WTC11 (cell line): Measurements from ENCODE around the gene ZNF892. TPM values are rescaled to one million over a fixed set of nuclear protein-coding genes. Genes with fewer than 3 reads are reported as not detected.

Experiments used
- CREM ChIP-seq: sonication (generic); formaldehyde crosslinking; IDR thresholded peaks from 2 replicates; pipeline ENCODE4 v1.8.1; 2022; ENCODE audit warnings: mild to moderate bottlenecking, missing genetic modification reagents, moderate library complexity
- GABPB1 ChIP-seq: sonication (generic); formaldehyde crosslinking; IDR thresholded peaks from 2 replicates; pipeline ENCODE4 v1.8.1; 2023; ENCODE audit warnings: mild to moderate bottlenecking, missing genetic modification reagents
- GRHL2 ChIP-seq: fragments of 250-450 bp; sonication (Bioruptor Pico); IDR thresholded peaks from 2 replicates; pipeline ENCODE4 v1.8.0; 2022; ENCODE audit warnings: mild to moderate bottlenecking, moderate library complexity; ENCODE audit not compliant: insufficient replicate concordance, severe bottlenecking
- IRF2 ChIP-seq: sonication (generic); formaldehyde crosslinking; IDR thresholded peaks from 2 replicates; pipeline ENCODE4 v1.8.0; 2022; ENCODE audit warnings: low read depth, missing genetic modification reagents, borderline replicate concordance
- MYBL2 ChIP-seq: sonication (generic); formaldehyde crosslinking; IDR thresholded peaks from 2 replicates; pipeline ENCODE4 v1.8.1; 2023; ENCODE audit warnings: mild to moderate bottlenecking, moderate library complexity, missing genetic modification reagents
- NFATC4 ChIP-seq: fragments of 250-450 bp; sonication (Bioruptor Pico); IDR thresholded peaks from 2 replicates; pipeline ENCODE4 v1.9.0; 2021; ENCODE audit warnings: mild to moderate bottlenecking
- NFE2L1 ChIP-seq: sonication (generic); formaldehyde crosslinking; IDR thresholded peaks from 2 replicates; pipeline ENCODE4 v1.8.1; 2023; ENCODE audit warnings: missing genetic modification reagents
- RELA ChIP-seq: sonication (generic); formaldehyde crosslinking; IDR thresholded peaks from 2 replicates; pipeline ENCODE4 v1.8.1; 2022; ENCODE audit warnings: missing genetic modification reagents, mild to moderate bottlenecking, borderline replicate concordance
- SMAD3 ChIP-seq: sonication (generic); formaldehyde crosslinking; IDR thresholded peaks from 2 replicates; pipeline ENCODE4 v1.8.0; 2022; ENCODE audit warnings: missing genetic modification reagents, mild to moderate bottlenecking, borderline replicate concordance
- SP1 ChIP-seq: sonication (generic); formaldehyde crosslinking; conservative IDR thresholded peaks from 2 replicates; pipeline ENCODE4 v1.8.1; 2022; ENCODE audit warnings: missing genetic modification reagents
- ZNF219 ChIP-seq: sonication (generic); formaldehyde crosslinking; IDR thresholded peaks from 2 replicates; pipeline ENCODE4 v1.8.0; 2023; ENCODE audit warnings: missing genetic modification reagents, mild to moderate bottlenecking, borderline replicate concordance
- total RNA-seq: library from RNA; stranded (reverse); gene quantifications from 3 replicates; pipeline ENCODE4 v1.2.3, GENCODE V29; 2021
- TF ChIP-seq, protein P1 (sequence below): fragments of 250-450 bp; sonication (Bioruptor Pico); conservative IDR thresholded peaks from 2 replicates; pipeline ENCODE4 v1.9.0; 2021; ENCODE audit warnings: mild to moderate bottlenecking
- TF ChIP-seq, protein P2 (sequence below): sonication (generic); formaldehyde crosslinking; IDR thresholded peaks from 2 replicates; pipeline ENCODE4 v1.8.0; 2022; ENCODE audit warnings: mild to moderate bottlenecking, missing genetic modification reagents
- TF ChIP-seq, protein P3 (sequence below): fragments of 200-600 bp; IDR thresholded peaks from 2 replicates; pipeline ENCODE4 v1.8.0; 2022; ENCODE audit warnings: antibody characterized with exemption
- TF ChIP-seq, protein P4 (sequence below): sonication (generic); formaldehyde crosslinking; IDR thresholded peaks from 2 replicates; pipeline ENCODE4 v1.8.1; 2023; ENCODE audit warnings: mild to moderate bottlenecking, missing genetic modification reagents
- TF ChIP-seq, protein P5 (sequence below): sonication (generic); formaldehyde crosslinking; conservative IDR thresholded peaks from 2 replicates; pipeline ENCODE4 v1.8.1; 2022; ENCODE audit warnings: mild to moderate bottlenecking, missing genetic modification reagents
- TF ChIP-seq, protein P6 (sequence below): sonication (generic); formaldehyde crosslinking; IDR thresholded peaks from 2 replicates; pipeline ENCODE4 v1.8.0; 2022; ENCODE audit warnings: missing genetic modification reagents
- TF ChIP-seq, protein P7 (sequence below): sonication (generic); formaldehyde crosslinking; IDR thresholded peaks from 2 replicates; pipeline ENCODE4 v1.8.1; 2023; ENCODE audit warnings: mild to moderate bottlenecking, missing genetic modification reagents
- TF ChIP-seq, protein P8 (sequence below): sonication (generic); formaldehyde crosslinking; IDR thresholded peaks from 2 replicates; pipeline ENCODE4 v1.8.0; 2023; ENCODE audit warnings: missing genetic modification reagents
- TF ChIP-seq, protein P9 (sequence below): sonication (generic); formaldehyde crosslinking; IDR thresholded peaks from 2 replicates; pipeline ENCODE4 v1.8.1; 2022; ENCODE audit warnings: mild to moderate bottlenecking, missing genetic modification reagents, moderate library complexity, borderline replicate concordance
- TF ChIP-seq, protein P10 (sequence below): fragments of 250-450 bp; sonication (Bioruptor Pico); IDR thresholded peaks from 2 replicates; pipeline ENCODE4 v1.9.0; 2021; ENCODE audit warnings: moderate library complexity, mild to moderate bottlenecking, inconsistent platforms, borderline replicate concordance

The ZNF892 gene
- total RNA-seq, 1 experiment from 2014 or later: 9.4 TPM

DNA sequence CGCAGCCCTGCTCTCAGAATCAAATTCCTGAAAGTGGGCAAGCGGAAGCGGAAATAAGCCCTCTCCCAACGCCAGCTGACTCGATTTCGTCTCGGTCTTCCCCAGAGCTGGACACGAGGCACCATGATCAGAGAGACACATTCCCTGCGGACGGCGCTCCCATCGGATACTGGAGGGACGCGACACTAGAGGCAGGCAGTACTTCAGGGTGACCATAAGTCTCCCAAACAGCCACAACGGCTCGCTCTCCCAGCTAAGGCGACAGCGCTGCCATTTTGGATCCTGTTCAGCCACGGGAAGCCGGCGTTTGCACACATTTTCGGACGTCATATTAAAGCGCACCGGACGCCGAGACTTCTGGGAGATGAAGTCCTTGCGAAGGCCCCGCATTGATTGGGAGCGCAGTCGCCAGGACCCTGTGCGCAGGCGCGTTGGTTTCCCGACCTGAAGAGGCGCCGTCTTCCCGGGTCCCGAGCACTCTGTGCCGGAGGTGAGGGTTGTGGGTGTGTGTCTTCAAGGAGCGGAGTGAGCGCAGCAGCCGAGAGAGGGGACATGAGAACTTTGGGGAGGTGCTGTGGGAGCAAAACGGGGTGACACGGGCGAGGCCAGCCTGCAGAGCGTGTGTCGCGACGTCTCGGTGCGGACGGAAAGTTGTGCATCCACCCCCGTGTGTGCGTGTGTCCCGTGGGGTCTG is 41.8 kb upstream of the ZNF892 start, which contains the start of gene ZNF2 (continued):
- TF ChIP-seq, protein P1, sequence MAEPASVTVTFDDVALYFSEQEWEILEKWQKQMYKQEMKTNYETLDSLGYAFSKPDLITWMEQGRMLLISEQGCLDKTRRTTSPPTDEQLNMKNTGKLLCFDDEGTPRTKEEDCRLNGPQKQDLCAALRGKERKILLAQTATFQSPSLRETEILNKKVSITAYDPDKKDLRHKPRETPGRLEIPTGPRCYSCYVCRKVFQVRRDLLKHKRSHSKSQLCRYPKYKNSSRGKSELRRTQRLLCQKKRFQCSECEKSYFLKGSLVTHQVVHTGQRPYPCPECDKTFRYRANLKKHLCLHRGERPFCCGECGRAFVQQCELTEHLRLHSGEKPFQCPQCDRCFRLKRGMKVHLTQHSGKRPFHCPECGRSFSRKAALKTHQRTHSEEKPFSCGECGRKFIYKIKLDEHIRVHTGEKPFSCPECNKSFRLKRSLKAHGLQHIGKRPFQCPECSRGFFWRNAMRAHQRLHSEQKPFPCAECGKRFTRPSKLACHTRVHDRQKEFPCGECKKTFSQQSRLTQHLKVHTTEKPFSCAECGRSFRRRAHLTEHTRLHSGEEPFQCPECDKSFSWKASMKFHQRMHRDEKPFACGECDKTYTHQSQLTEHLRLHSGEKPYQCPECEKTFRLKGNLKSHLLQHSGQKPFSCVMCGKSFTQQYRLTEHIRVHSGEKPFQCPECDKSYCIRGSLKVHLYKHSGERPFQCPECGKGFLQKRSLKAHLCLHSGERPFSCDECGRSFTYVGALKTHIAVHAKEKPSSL (CRISPR knock-in tag): no peak
- no peak for TF ChIP-seq NFATC4 (CRISPR knock-in tag)
- TF ChIP-seq MYBL2 (CRISPR knock-in tag): no peak
- TF ChIP-seq SMAD3 (CRISPR knock-in tag): 0 out of 2 replicates have a peak, but pooled peaks have one; percentile 79
- TF ChIP-seq NFE2L1 (CRISPR knock-in tag): 0 out of 2 replicates have a peak, but pooled peaks have one; percentile 12
- TF ChIP-seq, protein P2, sequence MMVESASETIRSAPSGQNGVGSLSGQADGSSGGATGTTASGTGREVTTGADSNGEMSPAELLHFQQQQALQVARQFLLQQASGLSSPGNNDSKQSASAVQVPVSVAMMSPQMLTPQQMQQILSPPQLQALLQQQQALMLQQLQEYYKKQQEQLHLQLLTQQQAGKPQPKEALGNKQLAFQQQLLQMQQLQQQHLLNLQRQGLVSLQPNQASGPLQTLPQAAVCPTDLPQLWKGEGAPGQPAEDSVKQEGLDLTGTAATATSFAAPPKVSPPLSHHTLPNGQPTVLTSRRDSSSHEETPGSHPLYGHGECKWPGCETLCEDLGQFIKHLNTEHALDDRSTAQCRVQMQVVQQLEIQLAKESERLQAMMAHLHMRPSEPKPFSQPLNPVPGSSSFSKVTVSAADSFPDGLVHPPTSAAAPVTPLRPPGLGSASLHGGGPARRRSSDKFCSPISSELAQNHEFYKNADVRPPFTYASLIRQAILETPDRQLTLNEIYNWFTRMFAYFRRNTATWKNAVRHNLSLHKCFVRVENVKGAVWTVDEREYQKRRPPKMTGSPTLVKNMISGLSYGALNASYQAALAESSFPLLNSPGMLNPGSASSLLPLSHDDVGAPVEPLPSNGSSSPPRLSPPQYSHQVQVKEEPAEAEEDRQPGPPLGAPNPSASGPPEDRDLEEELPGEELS (CRISPR knock-in tag): no peak
- TF ChIP-seq IRF2: no peak
- no peak for TF ChIP-seq ZNF219
- TF ChIP-seq, protein P3, sequence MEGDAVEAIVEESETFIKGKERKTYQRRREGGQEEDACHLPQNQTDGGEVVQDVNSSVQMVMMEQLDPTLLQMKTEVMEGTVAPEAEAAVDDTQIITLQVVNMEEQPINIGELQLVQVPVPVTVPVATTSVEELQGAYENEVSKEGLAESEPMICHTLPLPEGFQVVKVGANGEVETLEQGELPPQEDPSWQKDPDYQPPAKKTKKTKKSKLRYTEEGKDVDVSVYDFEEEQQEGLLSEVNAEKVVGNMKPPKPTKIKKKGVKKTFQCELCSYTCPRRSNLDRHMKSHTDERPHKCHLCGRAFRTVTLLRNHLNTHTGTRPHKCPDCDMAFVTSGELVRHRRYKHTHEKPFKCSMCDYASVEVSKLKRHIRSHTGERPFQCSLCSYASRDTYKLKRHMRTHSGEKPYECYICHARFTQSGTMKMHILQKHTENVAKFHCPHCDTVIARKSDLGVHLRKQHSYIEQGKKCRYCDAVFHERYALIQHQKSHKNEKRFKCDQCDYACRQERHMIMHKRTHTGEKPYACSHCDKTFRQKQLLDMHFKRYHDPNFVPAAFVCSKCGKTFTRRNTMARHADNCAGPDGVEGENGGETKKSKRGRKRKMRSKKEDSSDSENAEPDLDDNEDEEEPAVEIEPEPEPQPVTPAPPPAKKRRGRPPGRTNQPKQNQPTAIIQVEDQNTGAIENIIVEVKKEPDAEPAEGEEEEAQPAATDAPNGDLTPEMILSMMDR: no peak
- TF ChIP-seq, protein P4, sequence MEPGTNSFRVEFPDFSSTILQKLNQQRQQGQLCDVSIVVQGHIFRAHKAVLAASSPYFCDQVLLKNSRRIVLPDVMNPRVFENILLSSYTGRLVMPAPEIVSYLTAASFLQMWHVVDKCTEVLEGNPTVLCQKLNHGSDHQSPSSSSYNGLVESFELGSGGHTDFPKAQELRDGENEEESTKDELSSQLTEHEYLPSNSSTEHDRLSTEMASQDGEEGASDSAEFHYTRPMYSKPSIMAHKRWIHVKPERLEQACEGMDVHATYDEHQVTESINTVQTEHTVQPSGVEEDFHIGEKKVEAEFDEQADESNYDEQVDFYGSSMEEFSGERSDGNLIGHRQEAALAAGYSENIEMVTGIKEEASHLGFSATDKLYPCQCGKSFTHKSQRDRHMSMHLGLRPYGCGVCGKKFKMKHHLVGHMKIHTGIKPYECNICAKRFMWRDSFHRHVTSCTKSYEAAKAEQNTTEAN (CRISPR knock-in tag): no peak; the same call in 1 of the 2 replicates
- TF ChIP-seq, protein P5, sequence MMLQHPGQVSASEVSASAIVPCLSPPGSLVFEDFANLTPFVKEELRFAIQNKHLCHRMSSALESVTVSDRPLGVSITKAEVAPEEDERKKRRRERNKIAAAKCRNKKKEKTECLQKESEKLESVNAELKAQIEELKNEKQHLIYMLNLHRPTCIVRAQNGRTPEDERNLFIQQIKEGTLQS (CRISPR knock-in tag): no peak
- TF ChIP-seq SP1 (CRISPR knock-in tag): peak; percentile 56; the same call in 1 of the 2 replicates
- TF ChIP-seq, protein P6, sequence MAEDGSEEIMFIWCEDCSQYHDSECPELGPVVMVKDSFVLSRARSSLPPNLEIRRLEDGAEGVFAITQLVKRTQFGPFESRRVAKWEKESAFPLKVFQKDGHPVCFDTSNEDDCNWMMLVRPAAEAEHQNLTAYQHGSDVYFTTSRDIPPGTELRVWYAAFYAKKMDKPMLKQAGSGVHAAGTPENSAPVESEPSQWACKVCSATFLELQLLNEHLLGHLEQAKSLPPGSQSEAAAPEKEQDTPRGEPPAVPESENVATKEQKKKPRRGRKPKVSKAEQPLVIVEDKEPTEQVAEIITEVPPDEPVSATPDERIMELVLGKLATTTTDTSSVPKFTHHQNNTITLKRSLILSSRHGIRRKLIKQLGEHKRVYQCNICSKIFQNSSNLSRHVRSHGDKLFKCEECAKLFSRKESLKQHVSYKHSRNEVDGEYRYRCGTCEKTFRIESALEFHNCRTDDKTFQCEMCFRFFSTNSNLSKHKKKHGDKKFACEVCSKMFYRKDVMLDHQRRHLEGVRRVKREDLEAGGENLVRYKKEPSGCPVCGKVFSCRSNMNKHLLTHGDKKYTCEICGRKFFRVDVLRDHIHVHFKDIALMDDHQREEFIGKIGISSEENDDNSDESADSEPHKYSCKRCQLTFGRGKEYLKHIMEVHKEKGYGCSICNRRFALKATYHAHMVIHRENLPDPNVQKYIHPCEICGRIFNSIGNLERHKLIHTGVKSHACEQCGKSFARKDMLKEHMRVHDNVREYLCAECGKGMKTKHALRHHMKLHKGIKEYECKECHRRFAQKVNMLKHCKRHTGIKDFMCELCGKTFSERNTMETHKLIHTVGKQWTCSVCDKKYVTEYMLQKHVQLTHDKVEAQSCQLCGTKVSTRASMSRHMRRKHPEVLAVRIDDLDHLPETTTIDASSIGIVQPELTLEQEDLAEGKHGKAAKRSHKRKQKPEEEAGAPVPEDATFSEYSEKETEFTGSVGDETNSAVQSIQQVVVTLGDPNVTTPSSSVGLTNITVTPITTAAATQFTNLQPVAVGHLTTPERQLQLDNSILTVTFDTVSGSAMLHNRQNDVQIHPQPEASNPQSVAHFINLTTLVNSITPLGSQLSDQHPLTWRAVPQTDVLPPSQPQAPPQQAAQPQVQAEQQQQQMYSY (CRISPR knock-in tag): no peak
- TF ChIP-seq, protein P7, sequence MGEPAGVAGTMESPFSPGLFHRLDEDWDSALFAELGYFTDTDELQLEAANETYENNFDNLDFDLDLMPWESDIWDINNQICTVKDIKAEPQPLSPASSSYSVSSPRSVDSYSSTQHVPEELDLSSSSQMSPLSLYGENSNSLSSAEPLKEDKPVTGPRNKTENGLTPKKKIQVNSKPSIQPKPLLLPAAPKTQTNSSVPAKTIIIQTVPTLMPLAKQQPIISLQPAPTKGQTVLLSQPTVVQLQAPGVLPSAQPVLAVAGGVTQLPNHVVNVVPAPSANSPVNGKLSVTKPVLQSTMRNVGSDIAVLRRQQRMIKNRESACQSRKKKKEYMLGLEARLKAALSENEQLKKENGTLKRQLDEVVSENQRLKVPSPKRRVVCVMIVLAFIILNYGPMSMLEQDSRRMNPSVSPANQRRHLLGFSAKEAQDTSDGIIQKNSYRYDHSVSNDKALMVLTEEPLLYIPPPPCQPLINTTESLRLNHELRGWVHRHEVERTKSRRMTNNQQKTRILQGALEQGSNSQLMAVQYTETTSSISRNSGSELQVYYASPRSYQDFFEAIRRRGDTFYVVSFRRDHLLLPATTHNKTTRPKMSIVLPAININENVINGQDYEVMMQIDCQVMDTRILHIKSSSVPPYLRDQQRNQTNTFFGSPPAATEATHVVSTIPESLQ: no peak
- TF ChIP-seq RELA: no peak
- TF ChIP-seq, protein P8, sequence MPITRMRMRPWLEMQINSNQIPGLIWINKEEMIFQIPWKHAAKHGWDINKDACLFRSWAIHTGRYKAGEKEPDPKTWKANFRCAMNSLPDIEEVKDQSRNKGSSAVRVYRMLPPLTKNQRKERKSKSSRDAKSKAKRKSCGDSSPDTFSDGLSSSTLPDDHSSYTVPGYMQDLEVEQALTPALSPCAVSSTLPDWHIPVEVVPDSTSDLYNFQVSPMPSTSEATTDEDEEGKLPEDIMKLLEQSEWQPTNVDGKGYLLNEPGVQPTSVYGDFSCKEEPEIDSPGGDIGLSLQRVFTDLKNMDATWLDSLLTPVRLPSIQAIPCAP: peak; percentile 61
- TF ChIP-seq GRHL2 (CRISPR knock-in tag): no peak
- TF ChIP-seq GABPB1 (CRISPR knock-in tag): peak; percentile 72; the same call in 1 of the 2 replicates
- TF ChIP-seq CREM (CRISPR knock-in tag): peak; percentile 96
- TF ChIP-seq, protein P9, sequence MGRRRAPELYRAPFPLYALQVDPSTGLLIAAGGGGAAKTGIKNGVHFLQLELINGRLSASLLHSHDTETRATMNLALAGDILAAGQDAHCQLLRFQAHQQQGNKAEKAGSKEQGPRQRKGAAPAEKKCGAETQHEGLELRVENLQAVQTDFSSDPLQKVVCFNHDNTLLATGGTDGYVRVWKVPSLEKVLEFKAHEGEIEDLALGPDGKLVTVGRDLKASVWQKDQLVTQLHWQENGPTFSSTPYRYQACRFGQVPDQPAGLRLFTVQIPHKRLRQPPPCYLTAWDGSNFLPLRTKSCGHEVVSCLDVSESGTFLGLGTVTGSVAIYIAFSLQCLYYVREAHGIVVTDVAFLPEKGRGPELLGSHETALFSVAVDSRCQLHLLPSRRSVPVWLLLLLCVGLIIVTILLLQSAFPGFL (CRISPR knock-in tag): no peak
- TF ChIP-seq, protein P10, sequence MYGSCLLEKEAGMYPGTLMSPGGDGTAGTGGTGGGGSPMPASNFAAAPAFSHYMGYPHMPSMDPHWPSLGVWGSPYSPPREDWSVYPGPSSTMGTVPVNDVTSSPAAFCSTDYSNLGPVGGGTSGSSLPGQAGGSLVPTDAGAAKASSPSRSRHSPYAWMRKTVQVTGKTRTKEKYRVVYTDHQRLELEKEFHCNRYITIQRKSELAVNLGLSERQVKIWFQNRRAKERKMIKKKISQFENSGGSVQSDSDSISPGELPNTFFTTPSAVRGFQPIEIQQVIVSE: no peak
